HCT116 (cell line): ENCODE measurements around the gene SNX25.

Experiments
- CTCF ChIP-seq, 3 experiments: fragments of 200-600 bp in 1 of 3; sonication (generic) in 1 of 3; IDR thresholded peaks in 2 of 3; conservative IDR thresholded peaks in 1 of 3; 2 replicates each; pipeline ENCODE4 v1.5.1; 2012 to 2017; ENCODE audit warnings: low read depth in 2 of 3, low read length in 2 of 3, antibody characterized with exemption in 1 of 3, borderline replicate concordance in 1 of 3, control low read depth in 1 of 3, mild to moderate bottlenecking in 1 of 3, mixed read lengths in 1 of 3, mixed run types in 1 of 3, moderate library complexity in 1 of 3; ENCODE audit not compliant: insufficient read depth in 1 of 3
- EZH2 ChIP-seq: fragments of 200-600 bp; sonication (generic); IDR thresholded peaks from 2 replicates; pipeline ENCODE4 v1.6.1; 2017; ENCODE audit warnings: antibody characterized with exemption, mixed run types
- EZH2phosphoT487 ChIP-seq: fragments of 200-600 bp; IDR thresholded peaks from 2 replicates; pipeline ENCODE4 v1.6.1; 2018; ENCODE audit warnings: antibody characterized with exemption, borderline replicate concordance
- JUND ChIP-seq: IDR thresholded peaks from 2 replicates; pipeline ENCODE4 v1.6.1; 2012
- POLR2A ChIP-seq: IDR thresholded peaks from 2 replicates; pipeline ENCODE4 v1.7.0; 2011; ENCODE audit warnings: borderline replicate concordance; ENCODE audit not compliant: insufficient read depth, insufficient read length; ENCODE audit errors: extremely low read depth
- POLR2AphosphoS5 ChIP-seq: IDR thresholded peaks from 2 replicates; pipeline ENCODE4 v1.6.1; 2011; ENCODE audit warnings: mild to moderate bottlenecking, low read depth, low read length, moderate library complexity
- REST ChIP-seq: IDR thresholded peaks from 2 replicates; pipeline ENCODE4 v1.6.1; 2012; ENCODE audit warnings: low read depth
- ZNF274 ChIP-seq: fragments of 200-500 bp; sonication (Bioruptor generic); IDR thresholded peaks from 2 replicates; pipeline ENCODE4 v1.6.1; 2014; ENCODE audit warnings: mild to moderate bottlenecking, low read depth, low read length, inconsistent platforms

- TF ChIP-seq JUND (no peak), EZH2 (no peak), CTCF (IDR thresholded peaks at IDR 0.05 in 2 of 3, conservative IDR thresholded peaks at IDR 0.05 in 1 of 3; ENCODE audit: borderline replicate concordance in 1 of 3, insufficient read depth in 1 of 3, low read depth in 2 of 3, low read length in 2 of 3) (no peak), POLR2AphosphoS5 (no peak), ZNF274 (no peak), REST (no peak), EZH2phosphoT487 (no peak), POLR2A (no peak)
Observed at GRCh38 chr4:185335579-185335978, 126.2 kb downstream of the SNX25 start.
